GM23248 (cell line): ENCODE measurements around the gene NOS2. TPM values are rescaled to one million over a fixed set of nuclear protein-coding genes. Genes with fewer than 3 reads are reported as not detected.

Experiments
- DNase-seq: peaks from one replicate; pipeline ENCODE4 v3.0.0-alpha.2; 2015
- H2AFZ ChIP-seq: fragments of 200-600 bp; sonication (generic); 2 replicates; pipeline ENCODE4 v1.6.1; 2016; ENCODE audit warnings: antibody characterized with exemption
- H3F3A ChIP-seq: fragments of 200-600 bp; sonication (generic); 2 replicates; pipeline ENCODE4 v1.6.1; 2016; ENCODE audit warnings: mild to moderate bottlenecking, antibody characterized with exemption, mixed run types; ENCODE audit not compliant: insufficient read depth
- H3K27ac ChIP-seq: fragments of 200-600 bp; sonication (generic); 2 replicates; pipeline ENCODE4 v1.5.1; 2016; ENCODE audit warnings: mild to moderate bottlenecking
- H3K27me3 ChIP-seq: fragments of 200-600 bp; sonication (generic); replicated peaks from 2 replicates; pipeline ENCODE4 v1.6.1; 2016; ENCODE audit warnings: mild to moderate bottlenecking; ENCODE audit not compliant: insufficient read depth
- H3K36me3 ChIP-seq: fragments of 200-600 bp; sonication (generic); 2 replicates; pipeline ENCODE4 v1.6.1; 2016; ENCODE audit warnings: low read depth, mild to moderate bottlenecking
- H3K4me1 ChIP-seq: fragments of 200-600 bp; sonication (generic); 2 replicates; pipeline ENCODE4 v1.6.1; 2016; ENCODE audit warnings: mild to moderate bottlenecking; ENCODE audit not compliant: insufficient read depth
- H3K4me2 ChIP-seq: fragments of 200-600 bp; sonication (generic); one replicate; pipeline ENCODE4 v1.6.1; 2016; ENCODE audit warnings: mild to moderate bottlenecking; ENCODE audit not compliant: unreplicated experiment
- H3K4me3 ChIP-seq: fragments of 200-600 bp; sonication (generic); 2 replicates; pipeline ENCODE4 v1.5.1; 2016; ENCODE audit warnings: mild to moderate bottlenecking
- H3K79me2 ChIP-seq: fragments of 200-600 bp; sonication (generic); 2 replicates; pipeline ENCODE4 v1.6.1; 2016; ENCODE audit warnings: mild to moderate bottlenecking; ENCODE audit not compliant: insufficient read depth
- H3K9ac ChIP-seq: fragments of 200-600 bp; sonication (generic); 2 replicates; pipeline ENCODE4 v1.6.1; 2016; ENCODE audit warnings: mild to moderate bottlenecking
- H3K9me2 ChIP-seq: fragments of 200-600 bp; sonication (generic); 2 replicates; pipeline ENCODE4 v1.6.1; 2016; ENCODE audit warnings: mixed run types, mild to moderate bottlenecking, moderate library complexity; ENCODE audit not compliant: insufficient read depth
- H3K9me3 ChIP-seq: fragments of 200-600 bp; sonication (generic); one replicate; pipeline ENCODE4 v1.6.1; 2017; ENCODE audit warnings: low read depth
- H4K20me1 ChIP-seq: fragments of 200-600 bp; sonication (generic); 2 replicates; pipeline ENCODE4 v1.6.0; 2016; ENCODE audit not compliant: insufficient read depth
- EZH2 ChIP-seq: fragments of 200-600 bp; sonication (generic); IDR thresholded peaks from 2 replicates; pipeline ENCODE4 v1.6.1; 2018; ENCODE audit warnings: antibody characterized with exemption, mild to moderate bottlenecking; ENCODE audit not compliant: insufficient read depth, poor library complexity, severe bottlenecking
- EZH2phosphoT487 ChIP-seq: fragments of 200-600 bp; sonication (generic); IDR thresholded peaks from 2 replicates; pipeline ENCODE4 v1.6.1; 2018; ENCODE audit warnings: antibody characterized with exemption, moderate library complexity, mild to moderate bottlenecking, low read depth; ENCODE audit not compliant: insufficient read depth
- WGBS, 2 experiments: methylation state at CpG; one replicate each; pipeline ENCODE4 v1.1.6; 2015 to 2017; ENCODE audit warnings: low lambda C conversion rate in 2 of 2, low coverage in 1 of 2; ENCODE audit errors: missing lambda C conversion rate in 2 of 2; 5-methylcytosine and 5-hydroxymethylcytosine counted together
- in situ Hi-C: fragments of 300-500 bp; cut with MboI; formaldehyde crosslinking; loops from 2 replicates; pipeline ENCODE4 v1.15.0; 2020
- polyA plus RNA-seq: library from polyadenylated mRNA; unstranded; fragments of >200 nt; fragmentation: Nextera tagmentation; extraction: Ambion mirVana; gene quantifications from 2 replicates; pipeline ENCODE4 v1.2.1, GENCODE V29; 2016
- total RNA-seq: library from RNA; depleted of rRNA; stranded (reverse); fragments of >200 nt; shearing (Covaris generic); gene quantifications from 2 replicates; pipeline ENCODE4 v1.2.3, GENCODE V29; 2014

The NOS2 gene
- total and polyA plus RNA-seq, 2 experiments from 2014 or later: not detected

GRCh38 chr17:27819145-27819544 is 18.8 kb upstream of the NOS2 start:
- no peaks in the 10 kb centered on the region for H3K9me2 ChIP-seq
- H3K4me2 ChIP-seq: no peak overlapping the region
- no peak overlapping the region for H3K27ac ChIP-seq
- TF ChIP-seq EZH2 (no peak), EZH2phosphoT487 (no peak)
- no peak overlapping the region for H2AFZ ChIP-seq
- in situ Hi-C loops: no loop called here
- H3K36me3 ChIP-seq: no peaks in the 10 kb centered on the region
- H3K79me2 ChIP-seq: no peaks in the 10 kb centered on the region
- H3K9me3 ChIP-seq: no peaks in the 10 kb centered on the region
- H3F3A ChIP-seq: no peaks in the 10 kb centered on the region
- no peak overlapping the region for H3K4me3 ChIP-seq
- H4K20me1 ChIP-seq: no peaks in the 10 kb centered on the region
- no peak overlapping the region for H3K9ac ChIP-seq
- H3K27me3 ChIP-seq: no peaks in the 10 kb centered on the region
- no peak for DNase-seq
- 71 to 87% methylated on average over 1 of the region's 1 CpG for WGBS, 2 experiments
- no peaks in the 10 kb centered on the region for H3K4me1 ChIP-seq

- H4K20me1 ChIP-seq: no peaks in the 10 kb centered on the region
- no peaks in the 10 kb centered on the region for H3K79me2 ChIP-seq
- H2AFZ ChIP-seq: no peak overlapping the region
- H3K27me3 ChIP-seq: no peaks in the 10 kb centered on the region
- H3K9me3 ChIP-seq: no peaks in the 10 kb centered on the region
- H3K36me3 ChIP-seq: no peaks in the 10 kb centered on the region
- H3K4me2 ChIP-seq: no peak overlapping the region
- no peaks in the 10 kb centered on the region for H3F3A ChIP-seq
- no peaks in the 10 kb centered on the region for H3K4me1 ChIP-seq
- H3K9me2 ChIP-seq: no peaks in the 10 kb centered on the region
- no peak overlapping the region for H3K27ac ChIP-seq
- TF ChIP-seq EZH2: no peak
- TF ChIP-seq EZH2phosphoT487: no peak
- no peak for DNase-seq
- WGBS, 2 experiments: 12 to 16% methylated on average over 7 of the region's 7 CpGs
- no peak overlapping the region for H3K9ac ChIP-seq
- in situ Hi-C loops: no loop called here
- no peak overlapping the region for H3K4me3 ChIP-seq
Measured at GRCh38 chr17:27818401-27819105, 18.2 kb upstream of the NOS2 start.

- Histone ChIP-seq H3K79me2 (no peaks in the 10 kb centered on the region), H3K4me3 (no peak overlapping the region), H3K27ac (no peak overlapping the region), H4K20me1 (no peaks in the 10 kb centered on the region), H3F3A (no peaks in the 10 kb centered on the region), H2AFZ (no peak overlapping the region), H3K27me3 (no peaks in the 10 kb centered on the region), H3K9me2 (no peaks in the 10 kb centered on the region), H3K36me3 (no peaks in the 10 kb centered on the region), H3K9me3 (no peaks in the 10 kb centered on the region), H3K4me1 (no peaks in the 10 kb centered on the region), H3K9ac (no peak overlapping the region), H3K4me2 (no peak overlapping the region)
- 94 to 96% methylated on average over 1 of the region's 1 CpG for WGBS, 2 experiments
- in situ Hi-C loops: no loop called here
- TF ChIP-seq EZH2phosphoT487 (no peak), EZH2 (no peak)
- peak; percentile 22 for DNase-seq
Measured at GRCh38 chr17:27817731-27818130, 17.4 kb upstream of the NOS2 start.

- H3K4me3 ChIP-seq: no peak overlapping the region
- in situ Hi-C loops: no loop called here
- WGBS, 2 experiments: 83 to 88% methylated on average over 3 of the region's 3 CpGs
Measured at GRCh38 chr17:27816946-27817345, 16.6 kb upstream of the NOS2 start.

GRCh38 chr17:27811961-27812360 is 11.6 kb upstream of the NOS2 start:
- no peaks in the 10 kb centered on the region for H3F3A ChIP-seq
- no peaks in the 10 kb centered on the region for H3K9me3 ChIP-seq
- no peaks in the 10 kb centered on the region for H3K79me2 ChIP-seq
- in situ Hi-C loops: no loop called here
- 66 to 68% methylated on average over 6 of the region's 6 CpGs for WGBS, 2 experiments
- H3K9ac ChIP-seq: no peak overlapping the region
- no peaks in the 10 kb centered on the region for H4K20me1 ChIP-seq
- H3K4me1 ChIP-seq: no peaks in the 10 kb centered on the region
- H3K27me3 ChIP-seq: no peaks in the 10 kb centered on the region
- H2AFZ ChIP-seq: no peak overlapping the region
- DNase-seq: no peak
- no peak overlapping the region for H3K4me2 ChIP-seq
- no peaks in the 10 kb centered on the region for H3K9me2 ChIP-seq
- no peak overlapping the region for H3K4me3 ChIP-seq
- TF ChIP-seq EZH2 (no peak), EZH2phosphoT487 (no peak)
- H3K36me3 ChIP-seq: no peaks in the 10 kb centered on the region
- no peak overlapping the region for H3K27ac ChIP-seq

More at GRCh38 chr17:27816946-27817345, 16.6 kb upstream of the NOS2 start:
- no peak for DNase-seq
- Histone ChIP-seq H3K27ac (no peak overlapping the region), H4K20me1 (no peaks in the 10 kb centered on the region), H3K4me2 (no peak overlapping the region), H3K36me3 (no peaks in the 10 kb centered on the region), H3K79me2 (no peaks in the 10 kb centered on the region), H2AFZ (no peak overlapping the region), H3K4me1 (no peaks in the 10 kb centered on the region), H3K9me3 (no peaks in the 10 kb centered on the region), H3K9me2 (no peaks in the 10 kb centered on the region), H3K27me3 (no peaks in the 10 kb centered on the region), H3K9ac (no peak overlapping the region), H3F3A (no peaks in the 10 kb centered on the region)
- TF ChIP-seq EZH2phosphoT487 (no peak), EZH2 (no peak)
